GM06990 (cell line): Measurements from ENCODE around the gene PAXX.
A peak's percentile ranks its signal among the peaks of the same experiment; 100 is the strongest.

Experiments
- DNase-seq: peaks from one replicate; pipeline ENCODE4 v3.0.0-alpha.2; 2011; ENCODE audit not compliant: insufficient read length; ENCODE audit errors: extremely low read depth
- H3K27me3 ChIP-seq: replicated peaks from 2 replicates; pipeline ENCODE4 v1.6.0; 2011; ENCODE audit warnings: low read length; ENCODE audit not compliant: control insufficient read depth, insufficient read depth
- H3K36me3 ChIP-seq: 2 replicates; pipeline ENCODE4 v1.5.1; 2011; ENCODE audit warnings: low read length; ENCODE audit not compliant: control insufficient read depth, insufficient read depth
- H3K4me3 ChIP-seq: replicated peaks from 2 replicates; pipeline ENCODE4 v1.5.1; 2011; ENCODE audit warnings: low read depth, mild to moderate bottlenecking, control low read depth, low read length
- TF ChIP-seq, protein P1 (sequence below): IDR thresholded peaks from 2 replicates; pipeline ENCODE4 v1.5.1; 2011; ENCODE audit warnings: low read length, control low read depth, mild to moderate bottlenecking, inconsistent platforms; ENCODE audit not compliant: insufficient read depth, poor library complexity, severe bottlenecking

PAXX gene

DNA sequence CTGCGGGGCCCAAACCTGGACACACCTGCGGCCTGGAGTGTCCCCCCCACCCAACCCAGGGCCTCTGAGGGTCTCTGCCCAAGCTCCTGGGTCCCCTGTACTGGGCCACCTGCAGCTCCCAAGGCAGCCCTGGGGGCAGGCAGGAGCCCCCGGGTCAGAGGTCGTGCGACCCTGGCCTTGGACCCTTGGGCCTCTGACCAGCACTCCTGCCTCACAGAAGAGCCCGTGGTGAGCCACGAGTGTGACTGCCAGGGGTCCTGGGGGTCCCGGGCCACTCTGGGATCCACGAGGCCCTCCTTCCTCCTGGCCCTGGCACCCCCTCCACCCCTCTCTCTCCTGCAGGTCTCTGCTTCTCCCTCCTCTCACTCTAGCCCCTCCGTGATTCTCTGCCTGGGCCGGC is 19.9 kb upstream of the PAXX start:
- Histone ChIP-seq H3K27me3 (peaks cover 2% of the 10 kb centered on the region; the same call in 1 of the 2 replicates), H3K36me3 (no peaks in the 10 kb centered on the region), H3K4me3 (no peak overlapping the region)
- DNase-seq = no peak
- TF ChIP-seq, protein P1, sequence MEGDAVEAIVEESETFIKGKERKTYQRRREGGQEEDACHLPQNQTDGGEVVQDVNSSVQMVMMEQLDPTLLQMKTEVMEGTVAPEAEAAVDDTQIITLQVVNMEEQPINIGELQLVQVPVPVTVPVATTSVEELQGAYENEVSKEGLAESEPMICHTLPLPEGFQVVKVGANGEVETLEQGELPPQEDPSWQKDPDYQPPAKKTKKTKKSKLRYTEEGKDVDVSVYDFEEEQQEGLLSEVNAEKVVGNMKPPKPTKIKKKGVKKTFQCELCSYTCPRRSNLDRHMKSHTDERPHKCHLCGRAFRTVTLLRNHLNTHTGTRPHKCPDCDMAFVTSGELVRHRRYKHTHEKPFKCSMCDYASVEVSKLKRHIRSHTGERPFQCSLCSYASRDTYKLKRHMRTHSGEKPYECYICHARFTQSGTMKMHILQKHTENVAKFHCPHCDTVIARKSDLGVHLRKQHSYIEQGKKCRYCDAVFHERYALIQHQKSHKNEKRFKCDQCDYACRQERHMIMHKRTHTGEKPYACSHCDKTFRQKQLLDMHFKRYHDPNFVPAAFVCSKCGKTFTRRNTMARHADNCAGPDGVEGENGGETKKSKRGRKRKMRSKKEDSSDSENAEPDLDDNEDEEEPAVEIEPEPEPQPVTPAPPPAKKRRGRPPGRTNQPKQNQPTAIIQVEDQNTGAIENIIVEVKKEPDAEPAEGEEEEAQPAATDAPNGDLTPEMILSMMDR = no peak

DNA sequence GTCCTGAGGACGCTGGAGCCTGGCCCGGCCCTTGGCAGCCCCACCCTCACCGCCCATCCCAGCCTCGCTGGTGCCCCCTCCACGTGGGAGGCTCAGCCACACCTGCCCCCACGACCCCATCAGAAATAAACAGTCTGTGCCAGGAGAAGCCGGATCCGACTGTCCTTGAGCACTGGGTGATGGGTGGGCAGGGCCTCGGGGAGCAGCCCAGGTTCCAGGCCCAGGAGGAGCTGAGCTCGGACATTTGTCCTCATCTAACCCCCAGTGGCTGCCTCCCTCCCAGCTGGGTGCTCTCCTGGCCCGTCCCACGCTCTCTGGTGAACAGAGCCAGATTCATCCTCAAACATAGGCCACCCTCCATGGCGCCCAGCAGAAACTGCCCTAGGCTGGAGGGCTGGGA is 19.5 kb upstream of the PAXX start:
- no peak overlapping the region for H3K4me3 ChIP-seq
- peaks cover 2% of the 10 kb centered on the region; the same call in 1 of the 2 replicates for H3K27me3 ChIP-seq
- no peak for DNase-seq
- TF ChIP-seq, protein P1 = no peak
- no peaks in the 10 kb centered on the region for H3K36me3 ChIP-seq

DNA sequence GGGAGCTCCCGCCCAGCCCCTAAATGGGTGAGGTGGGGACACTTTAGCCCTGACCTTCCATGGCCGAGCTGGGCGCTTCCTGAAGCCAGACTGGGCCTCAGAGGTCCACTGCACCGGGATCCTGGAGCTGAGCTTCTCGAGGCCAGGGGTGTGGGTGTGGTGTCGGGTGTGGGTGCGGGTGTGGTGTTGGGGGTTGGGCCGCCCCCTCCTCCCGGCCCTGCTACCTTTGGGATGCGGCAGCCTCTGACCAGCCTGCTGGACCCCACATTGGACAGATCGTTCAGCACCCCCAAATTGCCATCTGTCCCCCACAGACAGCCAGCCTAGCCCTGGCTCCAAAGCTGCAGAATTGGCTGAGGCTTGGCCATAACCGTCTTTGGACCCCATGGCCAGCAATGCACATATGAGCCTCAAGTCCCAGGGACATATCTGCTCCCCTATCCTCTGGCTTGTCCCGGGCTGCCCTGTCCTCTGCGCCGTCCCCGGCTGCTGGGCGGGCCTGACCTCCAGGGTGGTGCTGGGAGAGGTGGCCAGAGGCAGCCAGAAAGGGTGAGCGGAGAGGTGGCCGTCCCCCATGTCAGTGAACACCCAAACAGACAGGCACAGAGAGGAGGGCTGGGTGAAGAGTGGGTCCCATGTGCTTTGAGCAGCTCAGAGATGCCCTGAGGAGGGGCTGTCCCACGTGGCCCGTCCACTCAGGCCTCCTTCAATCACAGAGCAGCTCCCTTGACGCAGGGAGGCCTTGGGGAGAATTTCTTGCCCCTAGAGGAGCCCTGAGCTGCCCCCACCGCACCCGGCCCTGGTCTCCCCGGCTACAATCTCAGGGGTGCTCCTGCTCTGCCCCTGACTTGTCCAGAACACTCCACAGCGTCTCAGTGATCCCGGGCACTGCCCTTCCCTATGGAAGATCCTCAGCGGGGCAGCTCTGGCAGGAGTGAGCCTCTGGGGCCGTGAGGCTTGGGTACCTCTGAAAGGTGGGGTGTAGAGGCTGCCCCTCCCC is 18.3 kb upstream of the PAXX start:
- no peak overlapping the region for H3K4me3 ChIP-seq
- no peak for DNase-seq
- H3K36me3 ChIP-seq = no peaks in the 10 kb centered on the region
- TF ChIP-seq, protein P1 = no peak
- peaks cover 2% of the 10 kb centered on the region; the same call in 1 of the 2 replicates for H3K27me3 ChIP-seq

DNA sequence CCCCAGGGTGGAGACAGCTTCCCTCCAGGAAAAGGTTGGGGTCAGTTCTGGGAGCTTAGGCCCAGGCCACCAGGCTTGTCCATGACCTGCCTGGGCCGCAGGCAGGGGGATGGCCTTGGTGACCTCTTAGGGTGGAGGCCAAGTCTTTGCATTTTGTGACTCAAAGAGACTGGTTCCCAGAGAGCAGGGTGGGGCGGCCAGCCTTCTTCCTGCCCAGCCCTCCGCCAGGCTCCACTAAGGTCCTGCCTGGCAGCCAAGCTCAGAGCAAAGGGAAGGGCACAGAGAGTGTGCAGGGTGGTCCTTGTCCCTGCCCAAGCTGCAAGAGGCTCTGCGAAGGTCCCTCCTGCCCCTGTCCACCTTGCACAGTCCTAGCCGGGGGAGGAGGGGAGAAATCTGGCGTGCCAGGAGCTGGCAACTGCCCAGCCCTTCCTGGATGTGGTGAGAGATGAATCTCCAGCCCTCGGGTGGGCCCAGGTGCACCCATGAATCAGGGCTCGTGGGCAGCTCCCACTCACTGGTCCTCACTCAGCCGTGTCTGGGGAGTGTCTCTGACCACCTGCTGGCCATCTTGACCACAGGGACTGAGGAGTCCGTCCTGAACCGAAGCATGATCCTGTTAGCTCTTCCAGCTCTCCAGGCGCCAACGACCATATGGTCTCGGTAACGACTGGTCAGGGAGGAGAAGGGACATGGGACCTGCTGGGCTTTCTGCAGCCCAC is 17.2 kb upstream of the PAXX start:
- H3K27me3 ChIP-seq = peaks cover 2% of the 10 kb centered on the region; the same call in 1 of the 2 replicates
- TF ChIP-seq, protein P1 = no peak
- H3K36me3 ChIP-seq = no peaks in the 10 kb centered on the region
- no peak overlapping the region for H3K4me3 ChIP-seq
- DNase-seq = no peak

DNA sequence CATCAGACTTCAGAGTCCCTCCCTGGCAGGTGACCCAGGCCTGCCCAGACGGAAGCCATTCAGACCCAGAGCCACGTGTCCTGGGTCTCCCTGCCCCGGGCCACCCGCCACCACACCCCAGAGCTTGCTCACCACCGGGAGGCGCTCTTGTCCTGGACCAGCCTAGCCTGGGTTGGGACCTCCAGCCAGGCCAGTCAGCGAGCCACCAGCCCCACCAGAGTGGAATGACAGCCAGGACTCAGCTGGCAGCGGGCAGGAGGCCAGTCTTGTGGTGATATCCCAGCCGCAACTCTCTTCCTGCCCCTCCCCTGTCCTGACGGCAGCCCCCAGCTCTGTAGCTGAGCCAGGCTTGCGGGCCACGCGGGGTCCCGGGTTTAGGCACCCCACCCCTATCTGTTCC is 16.6 kb upstream of the PAXX start:
- H3K27me3 ChIP-seq = peaks cover 2% of the 10 kb centered on the region; the same call in 1 of the 2 replicates
- no peak for DNase-seq
- H3K36me3 ChIP-seq = no peaks in the 10 kb centered on the region
- H3K4me3 ChIP-seq = no peak overlapping the region
- TF ChIP-seq, protein P1 = peak; percentile 23
